ENCODE data around the gene GRK5. TPM values are rescaled to one million over a fixed set of nuclear protein-coding genes. Genes with fewer than 3 reads are reported as not detected.
A peak's percentile ranks its signal among the peaks of the same experiment; 100 is the strongest.
"Not testable (repeated sequence)": the region's sequence is repeated elsewhere in the genome, so short reads cannot be mapped to it uniquely, and the experiment has no call there.

The GRK5 gene
- total and polyA plus RNA-seq, 2 donors from 2014 or later = 7.3 to 18.7 TPM

DNA sequence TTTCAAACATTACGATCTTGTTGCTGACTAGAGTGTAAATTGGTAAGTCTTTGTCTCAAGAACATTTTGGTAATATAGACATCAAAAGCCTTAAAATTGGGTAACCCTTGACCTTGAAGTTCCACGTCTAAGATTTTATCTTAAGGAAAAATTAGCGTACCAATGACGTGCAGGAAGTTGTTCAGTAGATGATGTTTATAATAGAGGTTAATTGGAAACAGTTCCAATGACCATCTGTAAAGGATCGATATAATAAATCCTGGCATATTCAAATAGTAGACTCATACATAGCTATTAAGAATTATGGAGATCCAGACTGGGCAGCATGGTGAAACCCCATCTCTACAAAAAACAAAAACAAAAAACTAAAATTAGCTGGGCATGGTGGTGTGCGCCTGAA lies 20.5 kb downstream of the GRK5 start:
- H3K4me3 ChIP-seq (ENCODE audit: low read length in 3 of 3) = no peak overlapping the region
- TF ChIP-seq, protein P1, sequence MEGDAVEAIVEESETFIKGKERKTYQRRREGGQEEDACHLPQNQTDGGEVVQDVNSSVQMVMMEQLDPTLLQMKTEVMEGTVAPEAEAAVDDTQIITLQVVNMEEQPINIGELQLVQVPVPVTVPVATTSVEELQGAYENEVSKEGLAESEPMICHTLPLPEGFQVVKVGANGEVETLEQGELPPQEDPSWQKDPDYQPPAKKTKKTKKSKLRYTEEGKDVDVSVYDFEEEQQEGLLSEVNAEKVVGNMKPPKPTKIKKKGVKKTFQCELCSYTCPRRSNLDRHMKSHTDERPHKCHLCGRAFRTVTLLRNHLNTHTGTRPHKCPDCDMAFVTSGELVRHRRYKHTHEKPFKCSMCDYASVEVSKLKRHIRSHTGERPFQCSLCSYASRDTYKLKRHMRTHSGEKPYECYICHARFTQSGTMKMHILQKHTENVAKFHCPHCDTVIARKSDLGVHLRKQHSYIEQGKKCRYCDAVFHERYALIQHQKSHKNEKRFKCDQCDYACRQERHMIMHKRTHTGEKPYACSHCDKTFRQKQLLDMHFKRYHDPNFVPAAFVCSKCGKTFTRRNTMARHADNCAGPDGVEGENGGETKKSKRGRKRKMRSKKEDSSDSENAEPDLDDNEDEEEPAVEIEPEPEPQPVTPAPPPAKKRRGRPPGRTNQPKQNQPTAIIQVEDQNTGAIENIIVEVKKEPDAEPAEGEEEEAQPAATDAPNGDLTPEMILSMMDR (IDR thresholded peaks at IDR 0.05; ENCODE audit: borderline replicate concordance, extremely low read depth, insufficient read depth) = no peak
- FAIRE-seq = no peak
- intact Hi-C loops (cut with DNase I) = no loop called here
- H3K27me3 ChIP-seq (ENCODE audit: control insufficient read depth, insufficient read depth, low read length) = no peaks in the 10 kb centered on the region
- no peak overlapping the region for H3K27ac ChIP-seq (ENCODE audit: low read depth in 2 of 2, low read length in 2 of 2)
- DNase-seq = no peak
- no peaks in the 10 kb centered on the region for H3K36me3 ChIP-seq (ENCODE audit: control insufficient read depth in 2 of 3, insufficient read depth in 3 of 3, low read length in 3 of 3)
- no peaks in the 10 kb centered on the region for H3K9me3 ChIP-seq (ENCODE audit: control insufficient read depth in 2 of 3, insufficient read depth in 1 of 3, low read length in 3 of 3)
- H3K9ac ChIP-seq (ENCODE audit: low read length in 3 of 3) = no peak overlapping the region
- H3K4me1 ChIP-seq (ENCODE audit: control insufficient read depth in 2 of 3, insufficient read depth in 2 of 3, low read depth in 1 of 3, low read length in 3 of 3) = peaks cover 0 to 2% (median 0%) of the 10 kb centered on the region in 3 donors

- Histone ChIP-seq H3K4me3 (ENCODE audit: low read length in 3 of 3) (no peak overlapping the region), H3K4me1 (ENCODE audit: control insufficient read depth in 2 of 3, insufficient read depth in 2 of 3, low read depth in 1 of 3, low read length in 3 of 3) (no peaks in the 10 kb centered on the region), H3K36me3 (ENCODE audit: control insufficient read depth in 2 of 3, insufficient read depth in 3 of 3, low read length in 3 of 3) (no peaks in the 10 kb centered on the region), H3K27me3 (ENCODE audit: control insufficient read depth, insufficient read depth, low read length) (no peaks in the 10 kb centered on the region), H3K27ac (ENCODE audit: low read depth in 2 of 2, low read length in 2 of 2) (no peak overlapping the region), H3K9ac (ENCODE audit: low read length in 3 of 3) (no peak overlapping the region), H3K9me3 (ENCODE audit: control insufficient read depth in 2 of 3, insufficient read depth in 1 of 3, low read length in 3 of 3) (no peaks in the 10 kb centered on the region)
- TF ChIP-seq, protein P1 (IDR thresholded peaks at IDR 0.05; ENCODE audit: borderline replicate concordance, extremely low read depth, insufficient read depth) = no peak
- intact Hi-C loops (cut with DNase I) = no loop called here
- FAIRE-seq = no peak
- no peak for DNase-seq
Observed at GRCh38 chr10:119231654-119232053, 24.3 kb downstream of the GRK5 start.

- H3K4me1 ChIP-seq (ENCODE audit: control insufficient read depth in 2 of 3, insufficient read depth in 2 of 3, low read depth in 1 of 3, low read length in 3 of 3); H3K27ac ChIP-seq (ENCODE audit: low read depth in 2 of 2, low read length in 2 of 2); FAIRE-seq: not testable (repeated sequence)
Observed at GRCh38 chr10:119232439-119232838, 25.1 kb downstream of the GRK5 start.

GRCh38 chr10:119233123-119233820 lies 25.9 kb downstream of the GRK5 start:
- H3K9ac ChIP-seq (ENCODE audit: low read length in 3 of 3) = no peak overlapping the region
- peaks cover 0 to 4% (median 0%) of the 10 kb centered on the region in 3 donors for H3K4me1 ChIP-seq (ENCODE audit: control insufficient read depth in 2 of 3, insufficient read depth in 2 of 3, low read depth in 1 of 3, low read length in 3 of 3)
- FAIRE-seq (no peak), DNase-seq (peak in 1 of 5 donors; percentile 26)
- H3K27ac ChIP-seq (ENCODE audit: low read depth in 2 of 2, low read length in 2 of 2) = no peak overlapping the region
- no peaks in the 10 kb centered on the region for H3K27me3 ChIP-seq (ENCODE audit: control insufficient read depth, insufficient read depth, low read length)
- TF ChIP-seq, protein P1 (IDR thresholded peaks at IDR 0.05; ENCODE audit: borderline replicate concordance, extremely low read depth, insufficient read depth) = no peak
- no peak overlapping the region for H3K4me3 ChIP-seq (ENCODE audit: low read length in 3 of 3)
- H3K36me3 ChIP-seq (ENCODE audit: control insufficient read depth in 2 of 3, insufficient read depth in 3 of 3, low read length in 3 of 3) = no peaks in the 10 kb centered on the region
- intact Hi-C loops (cut with DNase I) = no loop called here
- H3K9me3 ChIP-seq (ENCODE audit: control insufficient read depth in 2 of 3, insufficient read depth in 1 of 3, low read length in 3 of 3) = no peaks in the 10 kb centered on the region

More at GRCh38 chr10:119232439-119232838, 25.1 kb downstream of the GRK5 start:
- DNase-seq = peak in 1 of 5 donors; percentile 6
- H3K4me3 ChIP-seq (ENCODE audit: low read length in 3 of 3); H3K27me3 ChIP-seq (ENCODE audit: control insufficient read depth, insufficient read depth, low read length); H3K36me3 ChIP-seq (ENCODE audit: control insufficient read depth in 2 of 3, insufficient read depth in 3 of 3, low read length in 3 of 3); H3K9ac ChIP-seq (ENCODE audit: low read length in 3 of 3); intact Hi-C loops (cut with DNase I); H3K9me3 ChIP-seq (ENCODE audit: control insufficient read depth in 2 of 3, insufficient read depth in 1 of 3, low read length in 3 of 3): not testable (repeated sequence)
